GM23248 (cell line): ENCODE data around the gene SYNDIG1.

Experiments used
- EZH2 ChIP-seq: fragments of 200-600 bp; sonication (generic); IDR thresholded peaks from 2 replicates; pipeline ENCODE4 v1.6.1; 2018; ENCODE audit warnings: antibody characterized with exemption, mild to moderate bottlenecking; ENCODE audit not compliant: insufficient read depth, poor library complexity, severe bottlenecking
- EZH2phosphoT487 ChIP-seq: fragments of 200-600 bp; sonication (generic); IDR thresholded peaks from 2 replicates; pipeline ENCODE4 v1.6.1; 2018; ENCODE audit warnings: antibody characterized with exemption, moderate library complexity, mild to moderate bottlenecking, low read depth; ENCODE audit not compliant: insufficient read depth

DNA sequence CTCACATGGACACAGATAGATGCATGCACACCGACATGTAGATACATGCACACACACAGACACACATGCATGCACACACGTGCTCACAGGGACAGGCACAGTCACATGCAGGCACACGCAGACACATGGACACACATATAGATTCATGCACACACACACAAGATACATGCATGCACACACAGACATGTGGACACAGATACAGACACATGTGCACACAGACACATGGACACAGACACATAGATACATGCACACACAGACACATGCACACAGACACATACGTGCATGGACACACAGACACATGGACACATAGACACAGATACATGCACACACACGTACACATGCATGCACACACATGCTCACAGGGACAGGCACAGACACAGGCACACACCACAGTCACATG, 19.8 kb downstream of the SYNDIG1 start:
- TF ChIP-seq EZH2phosphoT487 (no peak), EZH2 (no peak)
